Coronary artery (tissue), 2 donors: ENCODE measurements around the gene PLXNA4.

Experiments used
- DNase-seq: peaks from one replicate; pipeline ENCODE4 v3.0.0-alpha.2; 2017; ENCODE audit warnings: low spot score
- H3K27ac ChIP-seq, 2 donors: fragments of 200-600 bp; sonication (generic); one replicate each; pipeline ENCODE4 v1.5.1; 2016 to 2019
- H3K4me3 ChIP-seq: fragments of 200-600 bp; sonication (generic); 2 replicates; pipeline ENCODE4 v1.5.1; 2016; ENCODE audit warnings: mild to moderate bottlenecking, moderate library complexity
- CTCF ChIP-seq: fragments of 200-600 bp; sonication (generic); IDR thresholded peaks from one replicate; pipeline ENCODE4 v1.5.1; 2019; ENCODE audit warnings: antibody characterized with exemption

Gene PLXNA4

DNA sequence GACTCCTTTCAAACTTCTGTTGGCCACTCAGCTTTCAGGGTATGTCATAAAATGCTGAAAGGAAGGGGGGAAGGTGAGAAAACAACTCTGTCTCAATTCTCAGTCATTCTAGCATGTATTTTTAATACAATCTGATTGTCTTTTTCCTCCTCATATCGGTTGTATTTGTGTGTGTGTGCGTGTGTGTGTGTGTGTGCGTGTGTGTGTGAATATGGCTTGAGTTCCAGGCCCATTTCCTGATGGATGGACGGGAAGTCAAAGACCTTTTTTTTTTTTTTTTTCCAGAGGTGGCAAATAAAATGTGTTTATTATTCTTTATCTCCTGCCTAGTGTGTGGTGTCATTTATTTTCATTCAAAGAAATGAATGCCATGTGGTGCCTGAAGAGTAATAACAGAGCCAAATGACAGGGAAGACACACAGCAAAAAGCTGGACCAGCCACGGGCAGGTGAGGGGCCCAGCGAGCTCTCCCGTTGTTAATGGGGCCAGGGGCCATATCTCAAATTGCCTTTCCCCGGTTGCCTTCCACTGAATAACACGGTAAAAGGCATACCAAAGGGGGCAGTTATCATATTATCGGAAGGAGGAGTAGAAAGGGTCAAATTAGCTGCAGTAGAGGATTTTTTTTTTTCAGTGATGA lies 3.1 kb upstream of the PLXNA4 start:
- no peak for TF ChIP-seq CTCF
- no peak for DNase-seq
- H3K4me3 ChIP-seq, result no peak overlapping the region
- no peak overlapping the region for H3K27ac ChIP-seq

DNA sequence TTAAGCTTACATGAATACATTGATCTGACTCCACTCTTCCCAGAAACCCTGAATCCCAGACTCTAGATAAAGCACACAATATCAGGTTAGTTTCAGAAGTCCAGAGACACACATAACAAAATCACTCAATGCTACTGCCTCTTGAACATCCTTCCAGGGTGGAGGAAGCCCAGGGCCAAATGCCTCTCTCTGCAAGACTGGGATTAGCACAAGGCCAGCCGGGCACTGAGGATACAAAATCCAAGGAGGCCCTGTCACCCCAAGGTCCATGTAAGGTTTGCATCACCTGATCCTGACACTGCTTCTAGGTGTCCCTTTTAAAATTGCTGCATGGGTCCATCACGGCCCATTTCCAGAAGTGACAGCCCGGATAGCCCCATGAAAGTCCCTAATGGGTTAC lies 2.6 kb upstream of the PLXNA4 start:
- no peak for TF ChIP-seq CTCF
- H3K27ac ChIP-seq, result no peak overlapping the region
- no peak overlapping the region for H3K4me3 ChIP-seq
- DNase-seq, result no peak

GRCh38 chr7:132578050-132578370 lies 1.7 kb upstream of the PLXNA4 start:
- Histone ChIP-seq H3K4me3 (no peak overlapping the region), H3K27ac (no peak overlapping the region)
- no peak for TF ChIP-seq CTCF
- DNase-seq, result no peak

GRCh38 chr7:132577206-132578049 lies 1.2 kb upstream of the PLXNA4 start:
- H3K27ac ChIP-seq, result peak overlapping the region in 1 of 2 donors; percentile 66
- no peak for TF ChIP-seq CTCF
- H3K4me3 ChIP-seq, result peak overlapping the region; percentile 75
- no peak for DNase-seq

GRCh38 chr7:132576721-132577085 lies 433 bp upstream of the PLXNA4 start:
- peak overlapping the region; percentile 75 for H3K4me3 ChIP-seq
- DNase-seq, result no peak
- peak overlapping the region in 1 of 2 donors; percentile 66 for H3K27ac ChIP-seq
- no peak for TF ChIP-seq CTCF

DNA sequence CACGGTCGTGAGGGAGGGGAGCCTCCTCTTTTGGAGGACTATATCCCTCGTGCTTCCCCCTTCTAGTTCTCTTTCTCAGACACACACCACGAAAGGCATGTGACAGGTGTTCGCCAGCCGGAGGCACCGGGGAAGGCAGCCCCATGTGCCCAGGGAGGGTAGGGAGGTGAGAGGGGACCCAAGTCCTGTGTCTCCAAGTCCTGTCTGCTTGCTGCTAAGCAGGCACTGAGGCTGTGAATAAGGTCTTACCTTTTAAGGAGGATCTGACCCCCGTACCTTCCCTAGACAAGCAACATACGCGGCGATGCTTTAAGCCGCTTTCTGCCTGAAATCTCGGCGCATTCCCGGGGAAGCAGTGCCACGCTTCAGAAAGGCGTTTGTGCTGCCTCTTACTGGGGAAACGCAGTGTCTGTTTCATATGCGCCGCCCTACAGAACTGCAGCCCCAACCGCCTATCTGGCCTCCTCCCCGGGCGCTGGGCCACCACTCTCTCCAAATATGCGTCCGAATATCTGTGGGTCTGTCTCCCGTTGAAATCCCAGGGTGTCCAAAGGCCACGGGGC lies 770 bp downstream of the PLXNA4 start:
- peak overlapping the region; percentile 75 for H3K4me3 ChIP-seq
- no peak for TF ChIP-seq CTCF
- DNase-seq, result no peak
- H3K27ac ChIP-seq, result no peak overlapping the region

- no peak overlapping the region for H3K27ac ChIP-seq
- no peak for DNase-seq
- peak overlapping the region; percentile 75 for H3K4me3 ChIP-seq
- TF ChIP-seq CTCF, result no peak
These were observed 2.0 kb downstream of the PLXNA4 start for GRCh38 chr7:132574223-132574622.
